GM12878 (cell line): Measurements from ENCODE around the gene IFI27L2. TPM values are rescaled to one million over a fixed set of nuclear protein-coding genes. Genes with fewer than 3 reads are reported as not detected.

Experiments used
- ATAC-seq: fragments of 200-7000 bp; cut with Tn5 transposase; 3 replicates; pipeline ENCODE4 v1.9.1; 2020; ENCODE audit warnings: mild to moderate bottlenecking, moderate library complexity
- BruUV-seq: library from RNA; stranded (reverse); fragments of 400-500 nt; replicated peaks from 2 replicates; lab custom pipeline; 2021; lab: Mats Ljungman, UMichigan
- CTCF ChIA-PET: fragments of 300-600 bp; sonication (Branson Sonifier 250); formaldehyde crosslinking; extraction: SDS; loops from one replicate; lab custom pipeline; 2021; ENCODE audit warnings: inconsistent platforms; lab: Yijun Ruan, JAX
- POLR2A ChIA-PET: fragments of 350-600 bp; formaldehyde crosslinking; extraction: SDS; loops from one replicate; lab custom pipeline; 2021; ENCODE audit warnings: inconsistent platforms; lab: Charles Lee
- RAD21 ChIA-PET: fragments of 300-600 bp; sonication (Branson Sonifier 250); formaldehyde crosslinking; loops from one replicate; lab custom pipeline; 2023; ENCODE audit warnings: antibody characterized with exemption; ENCODE audit not compliant: unreplicated experiment; lab: Charles Lee
- SMC1A ChIA-PET: fragments of 300-600 bp; sonication (Branson Sonifier 250); formaldehyde crosslinking; loops from one replicate; lab custom pipeline; 2023; ENCODE audit not compliant: unreplicated experiment, uncharacterized antibody; lab: Charles Lee
- DNase-seq: peaks from one replicate; pipeline ENCODE4 v3.0.0-alpha.2; 2011; ENCODE audit warnings: low read depth, low spot score
- FAIRE-seq: peaks from 3 replicates; lab custom pipeline; 2011; peaks lifted over from hg19 to GRCh38; lab: Jason Lieb, UNC
- H2AFZ ChIP-seq: 2 replicates; pipeline ENCODE4 v1.6.0; 2011; ENCODE audit warnings: low read depth, low read length, control low read depth; ENCODE audit not compliant: control insufficient read depth
- H3K27ac ChIP-seq: 2 replicates; pipeline ENCODE4 v1.5.1; 2011; ENCODE audit warnings: control low read depth; ENCODE audit not compliant: control insufficient read depth, insufficient read depth
- H3K27me3 ChIP-seq, 2 experiments: replicated peaks in 1 of 2; 2 replicates each; pipeline versions ENCODE4 v1.6.0 to v1.6.1; 2011; ENCODE audit warnings: low read length in 1 of 2; ENCODE audit not compliant: control insufficient read depth in 2 of 2, insufficient read depth in 2 of 2
- H3K36me3 ChIP-seq, 2 experiments: 2 replicates each; pipeline ENCODE4 v1.5.1; 2011; ENCODE audit warnings: low read length in 1 of 2; ENCODE audit not compliant: control insufficient read depth in 2 of 2, insufficient read depth in 2 of 2
- H3K4me1 ChIP-seq: 2 replicates; pipeline ENCODE4 v1.6.1; 2011; ENCODE audit warnings: mild to moderate bottlenecking, low read length, moderate library complexity, mixed read lengths; ENCODE audit not compliant: control insufficient read depth, insufficient read depth
- H3K4me2 ChIP-seq: 2 replicates; pipeline ENCODE4 v1.6.0; 2011; ENCODE audit warnings: control low read depth; ENCODE audit not compliant: control insufficient read depth, insufficient read depth
- H3K4me3 ChIP-seq: fragments of 200-600 bp; sonication (generic); 2 replicates; pipeline ENCODE4 v1.5.1; 2016
- H3K79me2 ChIP-seq: 2 replicates; pipeline ENCODE4 v1.6.0; 2011; ENCODE audit warnings: low read length; ENCODE audit not compliant: control insufficient read depth, insufficient read depth
- H3K9ac ChIP-seq: 2 replicates; pipeline ENCODE4 v1.8.0; 2011; ENCODE audit warnings: low read length, control low read depth, mixed read lengths; ENCODE audit not compliant: control insufficient read depth, insufficient read depth
- H3K9me3 ChIP-seq: replicated peaks from 3 replicates; pipeline ENCODE4 v1.5.1; 2011; ENCODE audit warnings: mild to moderate bottlenecking, low read length; ENCODE audit not compliant: control insufficient read depth, insufficient read depth
- H4K20me1 ChIP-seq: 2 replicates; pipeline ENCODE4 v1.6.0; 2011; ENCODE audit not compliant: control insufficient read depth, insufficient read depth
- CTCF ChIP-seq, 3 experiments: IDR thresholded peaks in 2 of 3; conservative IDR thresholded peaks in 1 of 3; 2 replicates each; pipeline ENCODE4 v1.5.1; 2011; ENCODE audit warnings: low read depth in 3 of 3, low read length in 3 of 3, mild to moderate bottlenecking in 3 of 3, control low read depth in 2 of 3, moderate library complexity in 2 of 3, inconsistent platforms in 1 of 3, mixed read lengths in 1 of 3; ENCODE audit not compliant: control insufficient read depth in 2 of 3, insufficient read depth in 1 of 3; ENCODE audit errors: extremely low read depth in 1 of 3
- SREBF2 ChIP-seq: IDR thresholded peaks from 2 replicates; pipeline ENCODE4 v1.6.1; 2012; ENCODE audit warnings: mild to moderate bottlenecking, low read length
- WRNIP1 ChIP-seq: IDR thresholded peaks from 2 replicates; pipeline ENCODE4 v1.6.1; 2011; ENCODE audit warnings: low read depth, low read length, improper control_type of control experiment, borderline replicate concordance
- ZNF592 ChIP-seq: fragments of 450-650 bp; IDR thresholded peaks from 2 replicates; pipeline ENCODE4 v1.6.1; 2017; ENCODE audit warnings: mild to moderate bottlenecking, moderate library complexity
- WGBS: methylation state at CpG from one replicate; pipeline ENCODE4 v1.1.6; 2016; ENCODE audit warnings: low lambda C conversion rate; ENCODE audit not compliant: insufficient replicate concordance, insufficient coverage; ENCODE audit errors: missing lambda C conversion rate; 5-methylcytosine and 5-hydroxymethylcytosine counted together
- in situ Hi-C: fragments of 300-500 bp; cut with MboI; formaldehyde crosslinking; loops from 9 replicates; pipeline ENCODE4 v1.14.3; 2018; ENCODE audit warnings: mixed read lengths
- intact Hi-C: fragments of 100-400 bp; cut with micrococcal nuclease; formaldehyde crosslinking; loops from one replicate; pipeline ENCODE4 v1.14.2; 2022; ENCODE audit not compliant: unreplicated experiment
- polyA plus RNA-seq, 11 experiments: library from polyadenylated mRNA; depleted of rRNA in 4 of 11; unstranded in 6 of 11; stranded (reverse) in 5 of 11; fragments of >200 nt; fragmentation: Nextera tagmentation in 4 of 11; fragmentation: Illumina TruSeq in 1 of 11; extraction: Ambion mirVana in 4 of 11; extraction: Trizol in 1 of 11; gene quantifications; 1 replicate in 1 of 11; 2 replicates in 10 of 11; pipeline versions ENCODE4 v1.2.1 to v1.2.3, GENCODE V29; 2011 to 2016; ENCODE audit warnings: inconsistent platforms in 2 of 11, missing spikeins in 2 of 11, low read depth in 1 of 11
- total RNA-seq, 4 experiments: library from RNA; depleted of rRNA in 3 of 4; stranded (reverse); fragments of >200 nt in 3 of 4; fragmentation: Illumina TruSeq in 1 of 4; extraction: Trizol in 1 of 4; gene quantifications; 2 replicates each; pipeline versions ENCODE4 v1.2.1 to v1.2.3, GENCODE V29; 2013 to 2021

IFI27L2 gene
- total and polyA plus RNA-seq, 10 of the 15 experiments (the other 5 are each of a cell fraction or from before 2014, with no cell fraction given), result 26.6 to 134 (median 60.3) TPM

GRCh38 chr14:94127330-94127729 is 2.1 kb downstream of the IFI27L2 start:
- Histone ChIP-seq H3K9ac (no peak overlapping the region), H3K79me2 (no peaks in the 10 kb centered on the region), H2AFZ (no peak overlapping the region), H3K9me3 (no peaks in the 10 kb centered on the region), H3K27me3 (peaks cover 0 to 4% of the 10 kb centered on the region in 2 experiments; a peak in 1 of 4 replicates), H3K4me2 (no peak overlapping the region), H3K27ac (no peak overlapping the region), H3K36me3 (no peaks in the 10 kb centered on the region; a peak in 1 of 4 replicates), H3K4me3 (no peak overlapping the region), H4K20me1 (no peaks in the 10 kb centered on the region), H3K4me1 (peaks cover 10% of the 10 kb centered on the region; the same call in 1 of the 2 replicates)
- WGBS, result 77% methylated on average over 6 of the region's 6 CpGs
- ChIA-PET RAD21 (interaction anchor here (1.0 kb wide), 1 partner anchor 90 kb away, joined by 3 read pairs; no protein-coding TSS in a partner anchor), CTCF (interaction anchor here (1.1 to 2.2 kb wide), 3 partner anchors 9 to 91 kb away, joined by 3 to 8 read pairs (median 8); partner anchors contain the start of genes DDX24 and IFI27L1), SMC1A (interaction anchor here (1.1 to 2.2 kb wide), 2 partner anchors 45 to 91 kb away, joined by 3 to 10 read pairs; no protein-coding TSS in a partner anchor), POLR2A (no interaction called here)
- intact Hi-C loops (no loop called here), in situ Hi-C loops (no loop called here)
- FAIRE-seq (no peak), ATAC-seq (no peak), DNase-seq (no peak)
- TF ChIP-seq WRNIP1, result no peak
- TF ChIP-seq ZNF592, result no peak
- TF ChIP-seq CTCF (IDR thresholded peaks at IDR 0.05 in 2 of 3, conservative IDR thresholded peaks at IDR 0.05 in 1 of 3; ENCODE audit: control insufficient read depth in 2 of 3, extremely low read depth in 1 of 3, insufficient read depth in 1 of 3, low read depth in 3 of 3, low read length in 3 of 3), result no peak
- no peak for TF ChIP-seq SREBF2
- BruUV-seq, result no TSS peak
